ENCODE data around the gene IQCN. TPM values are rescaled to one million over a fixed set of nuclear protein-coding genes. Genes with fewer than 3 reads are reported as not detected.

The IQCN gene
- 0.92 and 2.4 TPM in 2 replicates for total RNA-seq

- DNase-seq (ENCODE audit: extremely low read depth, low read depth, low spot score): no peak
These were observed at the start of gene IQCN for GRCh38 chr19:18274219-18274780. IQCN (minus strand) TSS chr19:18274452; CDS start chr19:18269478, 4,974 bp downstream.

- DNase-seq (ENCODE audit: extremely low read depth, low read depth, low spot score): no peak
These were observed 48.7 kb upstream of the IQCN start, which contains the start of gene LSM4 for GRCh38 chr19:18322759-18323460. LSM4 (minus strand) TSS chr19:18323076; CDS start chr19:18323020, 56 bp downstream.

GRCh38 chr19:18322318-18322758, 48.1 kb upstream of the IQCN start:
- DNase-seq (ENCODE audit: extremely low read depth, low read depth, low spot score): no peak

DNA sequence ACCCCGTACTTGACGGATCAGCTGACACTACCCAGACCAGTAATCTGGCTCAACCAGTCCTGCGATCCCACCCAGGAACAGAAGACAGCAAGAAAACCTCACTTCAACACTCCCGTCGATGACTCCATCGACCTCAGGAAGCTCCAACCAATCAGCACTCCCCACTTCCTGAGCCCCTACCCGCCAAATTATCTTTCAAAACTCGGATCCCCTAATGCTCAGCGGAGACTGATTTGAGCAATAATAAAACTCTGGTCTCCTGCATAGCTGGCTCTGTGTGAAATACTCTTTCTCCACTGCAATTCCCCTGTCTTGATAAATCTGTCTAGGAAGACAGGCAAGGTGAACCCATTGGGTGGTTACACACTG, 47.5 kb upstream of the IQCN start:
- DNase-seq (ENCODE audit: extremely low read depth, low read depth, low spot score): no peak

DNA sequence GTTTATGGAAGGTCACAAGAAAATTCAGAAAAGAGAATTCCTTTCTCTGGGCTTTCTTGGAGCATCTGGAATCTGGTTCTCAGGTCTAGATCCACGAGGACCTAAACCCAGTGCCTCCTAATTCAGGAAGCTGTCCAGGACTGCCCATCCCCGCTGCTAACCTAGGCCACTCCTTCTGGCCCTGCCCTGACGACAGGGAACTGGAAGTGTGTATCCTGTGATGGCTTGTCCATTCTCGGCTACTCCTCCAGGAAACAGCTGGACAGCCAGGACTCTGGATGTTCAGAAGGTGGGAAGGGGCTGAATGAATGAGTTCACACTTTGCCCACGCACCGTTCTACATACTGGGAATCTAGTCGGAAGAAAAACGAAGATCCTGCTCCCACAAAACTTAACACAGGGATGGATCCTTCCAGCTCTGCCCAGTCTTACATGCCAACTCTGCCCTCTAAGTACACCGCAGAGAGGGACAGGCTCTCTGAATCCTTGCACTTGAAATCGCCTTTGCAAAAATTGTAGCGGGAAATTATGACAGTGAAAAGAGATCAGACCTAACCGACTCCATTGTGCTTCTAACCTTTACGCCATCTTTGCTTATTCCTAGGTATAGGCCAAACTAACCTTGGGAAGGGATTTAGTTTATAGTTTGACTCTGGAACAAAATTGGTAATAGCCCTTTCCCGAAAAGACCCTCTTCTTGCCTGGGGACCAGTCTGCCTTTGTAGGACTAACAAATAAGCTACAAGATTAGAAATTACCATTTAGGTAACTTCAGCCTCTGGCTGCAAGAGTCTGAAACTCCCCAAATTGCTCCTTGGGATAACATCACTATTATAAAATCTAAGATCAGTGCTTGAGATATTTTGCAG, 46.8 kb upstream of the IQCN start:
- no peak for DNase-seq (ENCODE audit: extremely low read depth, low read depth, low spot score)

DNA sequence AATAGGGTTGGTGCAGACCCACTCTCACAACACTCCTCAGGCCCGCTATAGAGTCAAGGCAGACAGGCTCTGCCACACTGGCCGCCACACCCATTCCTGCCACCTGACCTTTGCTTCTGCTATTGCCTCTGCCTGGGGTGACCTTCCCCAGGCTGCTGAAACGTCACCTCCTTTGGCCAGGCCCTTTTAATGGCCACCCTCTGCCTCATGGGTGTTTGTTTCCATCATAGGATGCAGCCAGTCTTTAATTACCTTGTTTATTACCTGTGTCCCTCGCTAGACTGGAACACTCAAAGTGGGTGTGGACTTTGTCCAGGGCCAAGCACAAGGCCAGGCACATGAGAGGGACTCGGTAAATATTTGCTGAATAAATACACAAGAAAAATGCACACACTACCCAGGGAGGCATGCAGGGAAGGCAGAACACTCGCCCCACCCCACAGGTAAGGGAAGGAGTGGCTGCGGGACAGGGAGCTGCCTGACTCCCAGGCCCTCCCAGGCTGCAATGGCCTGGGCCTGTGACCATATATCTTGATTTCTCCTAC, 45.4 kb upstream of the IQCN start:
- DNase-seq (ENCODE audit: extremely low read depth, low read depth, low spot score): no peak

DNA sequence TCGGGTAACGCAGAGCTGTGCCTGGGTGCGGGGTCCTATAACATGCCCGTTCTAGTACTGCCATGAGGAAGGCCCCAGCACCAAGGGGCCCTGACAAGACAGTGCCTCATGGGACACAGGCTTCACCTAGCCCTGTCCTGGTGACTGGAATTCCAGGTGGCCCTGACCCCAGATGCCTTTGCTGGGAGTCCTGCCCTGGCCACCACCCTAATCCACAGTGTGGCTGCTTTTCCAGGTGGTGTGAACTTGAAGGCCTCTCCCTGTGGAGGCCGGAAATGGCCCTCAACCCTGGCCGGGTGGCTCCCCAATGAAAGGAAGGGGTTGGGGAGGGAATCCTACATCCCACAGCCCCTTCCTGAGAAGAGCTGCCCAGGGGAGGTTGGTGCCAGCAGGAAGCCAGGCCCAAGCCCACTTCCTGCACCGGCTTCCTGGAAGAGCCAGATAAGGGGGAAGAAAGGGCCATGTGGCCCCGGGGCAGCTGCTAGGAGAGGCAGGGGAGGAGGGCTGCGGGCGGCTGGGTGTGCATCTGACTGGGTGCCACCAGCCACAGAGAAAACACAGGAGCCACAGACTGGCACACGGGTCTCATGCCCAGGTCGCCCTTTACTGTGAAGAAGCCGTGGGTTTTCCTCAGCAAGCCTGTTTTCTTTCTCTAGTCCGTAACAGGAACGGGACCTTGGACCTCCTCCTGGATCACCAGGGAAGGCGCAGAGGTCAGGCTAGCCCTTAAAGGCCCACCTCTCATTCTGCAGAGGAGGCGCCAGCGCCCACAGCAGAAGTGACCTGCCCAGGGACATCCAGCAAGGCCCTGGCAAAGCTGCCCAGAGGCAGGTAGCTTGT, 43.9 kb upstream of the IQCN start:
- no peak for DNase-seq (ENCODE audit: extremely low read depth, low read depth, low spot score)

DNA sequence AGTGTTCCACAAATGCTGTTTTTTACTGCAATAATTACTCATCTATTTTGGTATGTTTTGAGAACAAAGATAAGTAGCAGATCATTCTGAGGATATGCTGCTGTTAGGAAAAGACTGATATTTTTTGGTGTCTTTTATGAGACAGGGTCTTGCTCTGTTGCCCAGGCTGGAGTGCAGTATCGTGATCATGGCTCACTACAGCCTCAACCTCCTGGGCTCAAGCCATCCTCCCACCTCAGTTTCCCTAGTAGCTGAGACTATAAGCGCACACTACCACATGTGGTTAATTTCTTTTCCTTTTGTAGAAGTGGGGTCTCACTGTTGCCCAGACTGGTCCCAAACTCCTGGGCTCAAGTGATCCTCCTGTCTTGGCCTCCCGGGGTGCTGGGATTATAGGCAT, 39.1 kb upstream of the IQCN start:
- no peak for DNase-seq (ENCODE audit: extremely low read depth, low read depth, low spot score)

DNA sequence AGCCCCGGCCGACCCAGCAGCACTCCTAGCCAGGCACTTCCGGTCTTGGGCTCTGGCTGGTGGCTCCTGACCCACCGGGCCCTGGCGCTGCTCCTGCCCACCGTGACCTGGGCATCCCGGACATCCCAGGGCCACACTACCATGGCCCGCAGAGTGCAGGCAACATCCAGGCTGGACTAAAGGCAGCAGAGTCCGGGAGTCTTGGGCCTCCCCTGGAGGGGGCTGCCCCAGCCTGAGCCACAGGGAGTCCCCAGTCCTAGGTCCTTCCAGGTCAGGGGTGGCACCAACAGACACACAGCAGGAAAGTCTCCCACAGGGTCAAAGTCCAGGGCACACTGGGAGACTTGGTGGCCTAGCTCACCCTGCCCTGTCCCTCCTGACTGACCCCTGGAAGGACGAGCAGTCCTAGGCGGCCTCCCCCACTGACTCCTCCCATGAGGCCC, 37.9 kb upstream of the IQCN start:
- no peak for DNase-seq (ENCODE audit: extremely low read depth, low read depth, low spot score)

GRCh38 chr19:18311502-18312091, 37.3 kb upstream of the IQCN start:
- no peak for DNase-seq (ENCODE audit: extremely low read depth, low read depth, low spot score)

- no peak for DNase-seq (ENCODE audit: extremely low read depth, low read depth, low spot score)
These were observed 36.7 kb upstream of the IQCN start for GRCh38 chr19:18310966-18311365.

GRCh38 chr19:18310118-18310909, 36.1 kb upstream of the IQCN start:
- DNase-seq (ENCODE audit: extremely low read depth, low read depth, low spot score): no peak

- no peak for DNase-seq (ENCODE audit: extremely low read depth, low read depth, low spot score)
These were observed 35.3 kb upstream of the IQCN start for GRCh38 chr19:18309525-18310064.

DNA sequence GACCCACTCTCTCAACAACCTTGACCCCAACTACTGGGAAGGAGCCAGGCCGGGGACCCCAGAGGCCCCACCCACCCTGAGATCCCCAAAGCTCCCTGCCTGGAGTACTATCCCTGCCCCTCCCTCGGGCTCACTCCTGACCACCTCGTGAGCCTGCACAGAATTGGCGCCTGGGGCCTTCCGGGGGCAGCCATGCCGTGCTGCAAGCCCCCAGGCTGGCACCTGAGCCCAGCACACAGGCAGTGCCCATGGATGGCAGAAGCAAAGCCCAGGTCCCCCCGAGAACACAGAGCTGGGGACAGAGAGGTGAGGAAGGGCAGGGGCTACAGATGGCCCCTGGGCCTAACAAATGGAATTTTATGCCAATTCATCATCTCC, 34.7 kb upstream of the IQCN start:
- DNase-seq (ENCODE audit: extremely low read depth, low read depth, low spot score): no peak

- no peak for DNase-seq (ENCODE audit: extremely low read depth, low read depth, low spot score)
These were observed 34.0 kb upstream of the IQCN start for GRCh38 chr19:18308051-18308947.

DNA sequence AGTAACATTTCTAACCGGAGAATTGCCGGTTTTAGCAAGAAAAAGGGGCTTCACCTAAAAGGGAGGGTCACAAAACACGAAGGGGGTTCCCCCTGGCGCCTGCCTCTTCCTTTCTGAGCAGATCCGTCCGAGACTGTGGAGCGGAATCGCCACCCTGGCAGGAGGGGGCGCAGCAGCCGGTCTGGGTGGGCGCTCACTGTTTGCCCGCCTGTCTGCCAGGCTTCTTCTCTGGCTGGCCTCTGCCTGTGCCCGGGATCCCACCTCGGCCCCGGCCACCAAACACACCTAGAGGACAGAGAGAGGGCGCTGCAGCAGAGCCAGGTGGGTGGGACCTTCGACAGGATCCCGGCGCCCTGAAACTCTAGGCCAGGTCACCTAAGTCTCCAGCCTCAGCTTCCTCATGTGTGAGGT, 33.0 kb upstream of the IQCN start:
- no peak for DNase-seq (ENCODE audit: extremely low read depth, low read depth, low spot score)

GRCh38 chr19:18306888-18307260, 32.6 kb upstream of the IQCN start:
- no peak for DNase-seq (ENCODE audit: extremely low read depth, low read depth, low spot score)

Measured in glomerular endothelial cell (primary cell).